Gastroesophageal sphincter (tissue), 4 donors: ENCODE results near the gene IL3RA. TPM values are rescaled to one million over a fixed set of nuclear protein-coding genes. Genes with fewer than 3 reads are reported as not detected.

ENCODE experiments used
- ATAC-seq: fragments of 150-250 bp; one replicate; pipeline ENCODE4 v1.9.1; 2016; ENCODE audit warnings: mild to moderate bottlenecking, moderate library complexity
- H3K27ac ChIP-seq, 4 donors: fragments of 200-600 bp; sonication (generic) in 3 of 4; 1 replicate in 3 of 4; 2 replicates in 1 of 4; pipeline ENCODE4 v1.5.1; 2016 to 2019
- H3K27me3 ChIP-seq: fragments of 200-600 bp; sonication (generic); one replicate; pipeline ENCODE4 v1.5.1; 2019
- H3K36me3 ChIP-seq, 2 donors: fragments of 200-600 bp; sonication (generic); one replicate each; pipeline ENCODE4 v1.5.1; 2019; ENCODE audit warnings: control low read depth in 1 of 2
- H3K4me1 ChIP-seq, 3 donors: fragments of 200-600 bp; sonication (generic); 1 replicate in 2 of 3; 2 replicates in 1 of 3; pipeline ENCODE4 v1.5.1; 2016 to 2019; ENCODE audit warnings: control low read depth in 2 of 3
- H3K4me3 ChIP-seq, 2 donors: fragments of 200-600 bp; sonication (generic); one replicate each; pipeline ENCODE4 v1.5.1; 2019; ENCODE audit warnings: mild to moderate bottlenecking in 1 of 2, moderate library complexity in 1 of 2
- H3K9me3 ChIP-seq, 3 donors: fragments of 200-600 bp; sonication (generic); one replicate each; pipeline ENCODE4 v1.5.1; 2017 to 2019; ENCODE audit warnings: control low read depth in 2 of 3
- CTCF ChIP-seq, 4 experiments: fragments of 200-600 bp in 2 of 4; fragments of 450-650 bp in 2 of 4; sonication (generic) in 1 of 4; IDR thresholded peaks; one replicate each; pipeline ENCODE4 v1.5.1; 2017 to 2019; ENCODE audit warnings: antibody characterized with exemption in 4 of 4, mild to moderate bottlenecking in 2 of 4, moderate library complexity in 2 of 4
- EP300 ChIP-seq: sonication (generic); formaldehyde crosslinking; IDR thresholded peaks from one replicate; pipeline ENCODE4 v1.6.1; 2017; ENCODE audit warnings: antibody characterized with exemption, mild to moderate bottlenecking
- POLR2A ChIP-seq, 2 donors: fragments of 450-650 bp; IDR thresholded peaks; one replicate each; pipeline ENCODE4 v1.6.1; 2017; ENCODE audit warnings: antibody characterized with exemption in 2 of 2, mild to moderate bottlenecking in 2 of 2, moderate library complexity in 1 of 2
- POLR2AphosphoS5 ChIP-seq: sonication (generic); formaldehyde crosslinking; IDR thresholded peaks from one replicate; pipeline ENCODE4 v1.6.1; 2017; ENCODE audit warnings: antibody characterized with exemption
- WGBS, 2 donors: methylation state at CpG; one replicate each; pipeline ENCODE4 v1.1.5; 2018; ENCODE audit warnings: low coverage in 1 of 2; 5-methylcytosine and 5-hydroxymethylcytosine counted together
- total RNA-seq, 4 donors: library from RNA; depleted of rRNA; stranded (reverse); fragments of >200 nt; gene quantifications; one replicate each; pipeline ENCODE4 v1.1.0, GENCODE V29; 2016

IL3RA gene
- 10 to 100 TPM in 1 of 4 donors, 1 to 10 TPM in 3; 3.6 to 10.2 (median 6.7) TPM for total RNA-seq

GRCh38 chrX:1336331-1336943 lies at the start of gene IL3RA:
TSS of gene IL3RA (plus strand) at chrX:1336785. CDS start at chrX:1341766, 4,981 bp downstream.
- ATAC-seq: peak; percentile 64
- Histone ChIP-seq H3K4me1 (peaks cover 0 to 16% (median 0%) of the 10 kb centered on the region in 3 donors), H3K27ac (peak within 1 kb of the TSS; percentile 55 to 80 (median 64)), H3K9me3 (peaks cover 0 to 13% (median 0%) of the 10 kb centered on the region in 3 donors), H3K4me3 (peak within 1 kb of the TSS; percentile 54 to 68), H3K36me3 (peaks cover 0 to 4% of the 10 kb centered on the region in 2 donors), H3K27me3 (no peaks in the 10 kb centered on the region)
- no peak for TF ChIP-seq POLR2A (IDR thresholded peaks at IDR 0.05)
- peak; percentile 13 for TF ChIP-seq POLR2AphosphoS5
- WGBS, 2 donors: 0% methylated on average over 1 to 11 of the region's 14 CpGs

DNA sequence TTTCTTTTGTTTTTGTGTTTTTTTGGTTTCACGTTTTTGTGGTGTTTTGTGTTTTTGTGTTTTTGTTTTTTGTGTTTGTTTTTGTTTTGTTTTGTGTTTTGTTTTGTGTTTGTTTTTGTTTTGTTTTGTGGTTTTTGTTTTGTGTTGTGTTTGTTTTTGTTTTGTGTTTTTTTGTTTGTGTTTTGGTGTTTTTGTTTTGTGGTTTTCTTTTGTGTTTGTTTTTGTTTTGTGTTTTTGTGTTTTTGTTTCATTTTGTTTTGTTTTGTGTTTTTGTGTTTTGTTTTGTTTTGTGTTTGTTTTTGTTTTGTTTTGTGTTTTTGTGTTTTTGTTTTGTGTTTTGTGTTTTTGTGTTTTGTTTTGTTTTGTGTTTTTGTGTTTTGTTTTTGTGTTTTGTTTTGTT lies 47.0 kb upstream of the IL3RA start:
- TF ChIP-seq POLR2A (IDR thresholded peaks at IDR 0.05): no peak
- no peak for TF ChIP-seq POLR2AphosphoS5
- no peak for TF ChIP-seq EP300
- TF ChIP-seq CTCF (IDR thresholded peaks at IDR 0.05): no peak
- peaks cover 18% of the 10 kb centered on the region for H3K27me3 ChIP-seq
- no peak for ATAC-seq
- WGBS, 2 donors: 86% methylated on average over 1 of the region's 1 CpG; no CpG with 5 or more reads in 1 of the 2 donors
- H3K36me3 ChIP-seq: no peaks in the 10 kb centered on the region
- no peak overlapping the region for H3K27ac ChIP-seq
- no peaks in the 10 kb centered on the region for H3K4me1 ChIP-seq
- no peak overlapping the region for H3K4me3 ChIP-seq
- H3K9me3 ChIP-seq: no peaks in the 10 kb centered on the region

- 75 to 86% methylated on average over 4 to 9 of the region's 9 CpGs for WGBS, 2 donors
- Histone ChIP-seq H3K4me1 (no peaks in the 10 kb centered on the region), H3K4me3 (no peak overlapping the region), H3K36me3 (no peaks in the 10 kb centered on the region), H3K27ac (no peak overlapping the region), H3K27me3 (peaks cover 25% of the 10 kb centered on the region), H3K9me3 (no peaks in the 10 kb centered on the region)
- TF ChIP-seq POLR2A (IDR thresholded peaks at IDR 0.05): no peak
- TF ChIP-seq EP300: no peak
- TF ChIP-seq POLR2AphosphoS5: no peak
- no peak for TF ChIP-seq CTCF (IDR thresholded peaks at IDR 0.05)
- no peak for ATAC-seq
Observed at GRCh38 chrX:1291110-1291740, 45.4 kb upstream of the IL3RA start.

DNA sequence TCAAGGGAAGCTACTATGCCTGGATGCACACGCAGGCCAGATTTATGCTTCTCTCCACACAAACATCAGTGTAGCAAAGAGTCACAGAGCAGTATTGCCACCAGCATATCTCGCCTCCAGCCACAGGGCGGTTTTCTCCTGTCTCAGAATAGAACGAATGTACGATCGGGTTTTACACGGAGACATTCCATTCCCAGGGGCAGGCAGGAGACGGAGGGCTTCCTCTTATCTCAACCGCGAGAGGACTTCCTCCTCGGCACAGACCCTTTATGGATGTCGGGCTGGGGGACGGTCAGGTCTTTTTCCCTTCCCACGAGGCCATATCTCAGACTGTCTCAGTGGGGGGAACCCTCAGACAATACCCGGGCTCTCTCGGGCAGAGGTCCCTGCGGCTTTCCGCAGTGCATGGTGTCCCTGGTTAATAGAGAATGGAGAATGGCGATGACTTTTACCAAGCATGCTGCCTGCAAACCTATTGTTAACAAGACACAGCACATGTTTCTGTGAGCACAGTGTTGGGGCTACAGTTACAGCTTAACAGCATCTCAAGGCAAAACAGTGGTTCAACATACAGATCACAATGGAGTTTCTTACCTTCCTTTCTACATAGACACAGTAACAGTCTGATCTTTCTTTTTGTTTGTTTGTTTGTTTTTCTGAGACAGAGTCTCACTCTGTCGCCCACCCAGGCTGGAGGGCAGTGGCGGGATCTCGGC lies 43.9 kb upstream of the IL3RA start:
- Histone ChIP-seq H3K9me3 (no peaks in the 10 kb centered on the region), H3K4me3 (no peak overlapping the region), H3K36me3 (no peaks in the 10 kb centered on the region), H3K27me3 (peaks cover 25% of the 10 kb centered on the region), H3K27ac (no peak overlapping the region), H3K4me1 (no peaks in the 10 kb centered on the region)
- ATAC-seq: no peak
- TF ChIP-seq EP300 (no peak), POLR2A (IDR thresholded peaks at IDR 0.05) (no peak), CTCF (IDR thresholded peaks at IDR 0.05) (no peak), POLR2AphosphoS5 (no peak)
- WGBS, 2 donors: 20 to 40% methylated on average over 1 to 2 of the region's 22 CpGs

DNA sequence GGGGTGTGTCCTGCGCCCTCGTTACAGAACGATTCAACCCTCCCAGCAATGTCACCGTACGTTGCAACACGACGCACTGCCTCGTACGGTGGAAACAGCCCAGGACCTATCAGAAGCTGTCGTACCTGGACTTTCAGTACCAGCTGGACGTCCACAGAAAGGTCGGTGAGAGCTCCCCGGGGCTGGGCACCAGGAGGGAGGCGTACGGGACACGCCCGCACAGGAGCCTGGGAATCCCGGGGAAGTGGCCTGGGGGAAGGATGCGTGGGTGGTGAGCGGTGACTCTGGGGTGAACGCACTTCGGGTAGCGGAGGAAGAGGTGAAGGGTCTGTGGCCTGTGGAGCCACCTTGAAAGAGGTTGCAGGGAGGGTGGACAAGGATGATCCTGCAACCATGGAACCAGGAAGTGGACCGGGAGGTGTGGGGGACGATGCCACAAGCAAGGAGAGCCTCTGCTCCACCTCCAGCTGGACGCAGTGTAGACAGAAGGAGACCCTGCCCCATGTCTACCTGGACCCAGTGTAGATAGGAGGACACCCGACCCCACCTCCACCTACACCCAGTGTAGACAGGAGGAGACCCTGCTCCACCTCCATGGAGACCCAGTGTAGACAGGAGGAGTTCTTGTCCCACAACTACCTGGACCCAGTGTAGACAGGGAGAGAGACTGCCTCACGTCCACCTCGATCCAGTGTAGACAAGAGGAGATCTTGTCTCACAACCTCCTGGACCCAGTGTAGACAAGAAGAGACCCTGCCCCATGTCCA lies 42.1 kb upstream of the IL3RA start:
- 86% methylated on average over 7 to 16 of the region's 29 CpGs for WGBS, 2 donors
- ATAC-seq: no peak
- peaks cover 25% of the 10 kb centered on the region for H3K27me3 ChIP-seq
- peaks cover 0 to 8% (median 0%) of the 10 kb centered on the region in 3 donors for H3K9me3 ChIP-seq
- H3K36me3 ChIP-seq: no peaks in the 10 kb centered on the region
- no peaks in the 10 kb centered on the region for H3K4me1 ChIP-seq
- H3K4me3 ChIP-seq: no peak overlapping the region
- no peak for TF ChIP-seq POLR2A (IDR thresholded peaks at IDR 0.05)
- TF ChIP-seq EP300: no peak
- no peak for TF ChIP-seq CTCF (IDR thresholded peaks at IDR 0.05)
- no peak for TF ChIP-seq POLR2AphosphoS5
- no peak overlapping the region for H3K27ac ChIP-seq
